Stomach (tissue), 4 donors: ENCODE data around the gene HMOX2.

Experiments used
- CTCF ChIP-seq, 7 experiments: fragments of 450-650 bp in 4 of 7; fragments of 200-600 bp in 3 of 7; sonication (generic) in 3 of 7; IDR thresholded peaks; one replicate each; pipeline ENCODE4 v1.5.1; 2016 to 2019; ENCODE audit warnings: antibody characterized with exemption in 7 of 7, control low read depth in 2 of 7, mild to moderate bottlenecking in 1 of 7
- POLR2A ChIP-seq, 4 donors: fragments of 450-650 bp; IDR thresholded peaks; one replicate each; pipeline ENCODE4 v1.6.1; 2016; ENCODE audit warnings: antibody characterized with exemption in 4 of 4, control low read depth in 2 of 4, mild to moderate bottlenecking in 1 of 4, moderate library complexity in 1 of 4

DNA sequence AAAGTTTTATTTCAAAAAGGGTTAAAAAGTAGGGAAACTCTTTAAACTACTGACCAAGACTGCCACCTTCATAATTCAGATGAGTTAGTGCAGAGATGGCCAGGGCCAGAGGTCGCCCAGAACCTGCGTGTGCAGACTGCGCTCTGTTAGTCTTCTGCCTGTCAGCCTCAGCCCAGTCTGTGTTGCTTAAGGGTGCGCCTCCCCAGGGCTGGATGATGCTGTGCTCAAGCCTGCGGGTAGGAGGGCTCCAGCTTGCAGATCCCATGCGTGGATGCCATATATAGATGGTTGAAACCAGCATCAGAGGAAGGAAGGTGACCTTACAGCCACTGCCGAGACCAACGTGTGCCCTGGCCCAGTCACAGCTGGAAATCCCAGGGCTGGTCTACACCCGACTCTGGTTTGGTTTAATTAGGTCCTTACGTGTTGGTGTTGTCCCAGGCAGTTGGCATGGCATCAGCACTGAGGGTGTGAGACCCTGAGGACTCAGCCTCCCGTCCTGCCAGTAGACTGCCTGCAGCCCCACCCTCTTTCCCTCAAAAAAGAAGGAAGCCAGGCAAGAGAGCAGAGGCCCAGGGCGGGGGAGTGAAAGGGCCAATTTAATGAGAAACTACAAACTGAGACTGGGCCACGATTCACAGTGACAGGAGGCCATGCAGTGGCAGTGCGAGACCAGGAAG is 34.7 kb downstream of the HMOX2 start:
- TF ChIP-seq CTCF (IDR thresholded peaks at IDR 0.05) (no peak), POLR2A (IDR thresholded peaks at IDR 0.05) (no peak)
